NT2/D1 (cell line): ENCODE measurements around the gene OR14K1.

ENCODE experiments used
- SUZ12 ChIP-seq: IDR thresholded peaks from 2 replicates; pipeline ENCODE4 v1.6.1; 2011; ENCODE audit not compliant: insufficient read length, insufficient read depth; ENCODE audit errors: extremely low read depth
- YY1 ChIP-seq: IDR thresholded peaks from 2 replicates; pipeline ENCODE4 v1.6.1; 2011; ENCODE audit not compliant: insufficient read length, insufficient read depth
- ZNF274 ChIP-seq: IDR thresholded peaks from 2 replicates; pipeline ENCODE4 v1.6.1; 2011; ENCODE audit warnings: mild to moderate bottlenecking, low read depth, low read length

DNA sequence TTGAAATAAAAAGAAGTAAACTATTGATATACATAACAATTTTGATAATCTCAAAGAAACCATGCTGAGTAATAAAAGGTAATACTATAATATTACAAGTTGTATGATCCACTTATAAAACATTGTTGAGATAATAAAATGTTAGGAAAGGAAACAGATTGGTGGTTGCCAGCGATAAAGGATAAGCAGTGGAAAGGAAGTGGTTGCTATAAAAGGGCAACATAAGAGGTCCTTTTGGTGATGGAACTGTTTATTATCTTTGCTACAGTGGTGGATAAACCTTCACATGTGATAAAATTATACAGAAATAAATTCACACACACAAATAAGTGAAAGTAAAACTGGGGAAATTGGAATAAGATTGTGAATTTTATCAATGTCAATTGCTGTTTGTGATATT, 37.1 kb upstream of the OR14K1 start:
- TF ChIP-seq YY1 (no peak), SUZ12 (no peak), ZNF274 (no peak)
